Dedifferentiated amniotic fluid mesenchymal stem cell (primary cell): ENCODE data around the gene ZNF264.
A peak's percentile ranks its signal among the peaks of the same experiment; 100 is the strongest.
"Not testable (repeated sequence)": the region's sequence is repeated elsewhere in the genome, so short reads cannot be mapped to it uniquely, and the experiment has no call there.

Experiments
- DNase-seq: peaks from one replicate; pipeline ENCODE4 v3.0.0-alpha.2; 2016; ENCODE audit errors: extremely low spot score

ZNF264 gene

DNA sequence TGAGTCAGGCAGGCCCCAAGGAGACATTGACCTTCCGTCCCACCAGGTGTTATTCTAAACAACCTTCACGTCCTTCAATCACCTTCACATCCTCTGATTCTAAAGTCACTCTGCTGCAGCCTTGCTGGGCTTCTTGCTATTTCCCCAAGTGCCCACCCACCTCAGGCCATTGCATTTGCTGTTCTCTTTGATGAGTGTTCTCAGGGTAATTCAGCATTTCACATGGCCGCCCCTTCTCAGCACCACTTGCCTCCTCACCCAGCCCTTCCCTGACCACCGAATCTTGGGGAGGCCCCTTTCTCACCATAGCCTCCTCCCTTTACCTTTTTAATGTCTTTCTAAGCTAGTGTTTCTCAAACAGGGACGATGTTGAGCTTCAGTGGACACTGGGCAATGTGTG lies 53.8 kb downstream of the ZNF264 start:
- no peak for DNase-seq

DNA sequence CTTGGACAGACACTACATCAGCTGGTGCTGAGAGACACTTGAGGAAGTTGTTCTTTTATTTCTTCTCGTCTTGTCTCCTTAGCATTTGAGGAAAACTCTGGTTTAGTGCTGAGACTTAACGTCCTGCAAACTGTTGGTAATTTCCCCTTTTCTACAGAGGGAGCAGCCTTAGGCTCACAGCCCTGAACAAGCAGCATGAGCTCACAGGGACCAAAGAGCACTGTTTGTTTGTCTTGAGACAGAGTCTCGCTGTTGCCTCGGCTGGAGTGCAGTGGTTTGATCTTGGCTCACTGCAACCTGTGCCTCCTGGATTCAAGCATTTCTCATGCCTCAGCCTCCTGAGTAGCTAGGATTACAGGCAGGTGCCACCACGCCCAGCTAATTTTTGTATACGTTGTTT lies 54.7 kb downstream of the ZNF264 start:
- DNase-seq = no peak

DNA sequence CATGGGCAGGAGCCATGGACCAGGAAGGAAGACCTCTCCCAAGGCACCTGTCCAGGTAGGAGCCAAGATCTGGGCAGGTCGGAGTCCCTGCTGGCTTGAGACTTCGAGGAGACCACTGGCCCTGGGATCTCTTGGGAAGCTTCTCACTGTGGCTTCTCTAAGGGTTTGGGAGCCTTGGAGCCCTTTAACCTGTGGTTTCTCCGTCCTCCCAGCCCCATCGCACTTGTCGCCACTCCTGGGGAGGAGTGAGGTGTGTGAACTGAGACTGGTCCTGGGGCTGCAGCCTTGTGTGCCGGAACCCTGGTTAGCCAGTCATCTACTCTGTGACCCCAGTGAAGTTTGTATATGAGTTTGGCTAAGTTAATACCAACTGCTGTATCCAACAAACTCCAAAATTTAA lies 57.3 kb downstream of the ZNF264 start:
- DNase-seq = no peak

DNA sequence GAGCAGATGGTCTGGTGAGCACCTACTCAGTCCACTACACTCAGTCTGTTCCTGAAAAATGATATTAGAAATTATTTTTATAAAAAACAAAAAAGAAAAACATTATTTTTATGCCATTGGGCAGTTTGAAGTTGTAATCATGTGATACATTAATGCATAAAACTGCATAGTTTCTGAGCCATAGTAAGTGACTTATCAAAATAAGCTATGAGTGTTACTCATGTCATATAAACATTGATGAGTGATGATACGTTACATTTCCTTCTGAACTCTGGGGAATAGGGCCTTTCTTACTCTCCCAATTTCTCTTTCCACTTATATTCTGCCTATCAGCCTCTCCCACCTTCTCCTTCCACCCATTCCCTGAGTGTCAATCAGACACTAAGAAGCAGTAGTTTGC lies 58.0 kb downstream of the ZNF264 start:
- no peak for DNase-seq

DNA sequence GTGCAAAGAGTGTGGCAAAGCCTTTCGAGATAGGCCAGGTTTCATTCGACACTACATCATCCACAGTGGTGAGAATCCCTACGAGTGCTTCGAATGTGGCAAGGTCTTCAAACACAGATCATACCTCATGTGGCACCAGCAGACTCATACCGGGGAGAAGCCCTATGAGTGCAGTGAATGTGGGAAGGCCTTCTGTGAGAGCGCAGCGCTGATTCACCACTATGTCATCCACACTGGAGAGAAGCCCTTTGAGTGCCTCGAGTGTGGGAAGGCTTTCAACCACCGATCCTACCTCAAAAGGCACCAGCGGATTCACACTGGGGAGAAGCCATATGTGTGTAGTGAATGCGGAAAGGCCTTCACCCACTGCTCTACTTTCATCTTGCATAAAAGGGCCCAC lies 62.5 kb downstream of the ZNF264 start:
- not testable (repeated sequence) for DNase-seq

DNA sequence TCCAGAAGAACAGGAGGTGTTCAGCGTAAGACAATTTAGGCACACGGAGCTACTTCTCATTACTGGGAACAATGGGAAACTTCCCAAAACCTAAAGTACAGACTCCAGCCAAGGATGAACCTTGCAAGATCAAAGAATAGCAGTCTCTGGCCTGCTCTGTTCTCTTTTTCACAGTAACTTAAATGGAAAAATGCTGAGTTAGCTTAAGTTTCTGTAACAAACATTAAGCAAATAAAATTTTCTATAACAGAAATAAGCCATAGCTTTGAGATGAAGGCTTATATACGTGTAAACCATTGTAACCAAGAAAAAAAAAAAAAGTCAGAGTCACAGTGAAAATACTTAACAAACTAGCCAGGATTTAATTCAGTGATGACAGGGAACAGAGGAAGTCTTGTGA lies 70.7 kb downstream of the ZNF264 start:
- no peak for DNase-seq

DNA sequence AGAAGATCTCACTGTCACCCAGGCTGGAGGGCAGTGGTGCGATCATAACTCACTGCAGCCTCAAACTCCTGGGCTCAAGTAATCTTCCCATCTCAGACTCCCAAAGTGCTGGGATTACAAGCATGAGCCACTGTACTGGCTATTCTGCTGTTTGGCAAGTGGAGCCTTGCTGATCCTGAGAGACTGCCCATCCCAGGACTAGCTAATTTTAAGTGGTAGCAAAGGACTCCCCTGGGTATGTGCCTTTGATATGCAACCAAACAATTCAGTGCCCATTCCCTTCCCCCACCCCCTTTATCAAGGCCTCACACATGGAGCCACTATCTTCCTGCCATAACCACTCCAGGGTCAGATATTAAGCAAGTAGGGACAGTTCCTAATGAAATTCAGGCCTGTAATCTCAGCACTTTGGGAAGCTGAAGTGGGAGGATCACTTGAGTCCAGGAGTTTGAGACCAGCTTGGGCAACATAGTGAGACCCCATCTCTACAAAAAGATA lies 72.0 kb downstream of the ZNF264 start:
- no peak for DNase-seq

DNA sequence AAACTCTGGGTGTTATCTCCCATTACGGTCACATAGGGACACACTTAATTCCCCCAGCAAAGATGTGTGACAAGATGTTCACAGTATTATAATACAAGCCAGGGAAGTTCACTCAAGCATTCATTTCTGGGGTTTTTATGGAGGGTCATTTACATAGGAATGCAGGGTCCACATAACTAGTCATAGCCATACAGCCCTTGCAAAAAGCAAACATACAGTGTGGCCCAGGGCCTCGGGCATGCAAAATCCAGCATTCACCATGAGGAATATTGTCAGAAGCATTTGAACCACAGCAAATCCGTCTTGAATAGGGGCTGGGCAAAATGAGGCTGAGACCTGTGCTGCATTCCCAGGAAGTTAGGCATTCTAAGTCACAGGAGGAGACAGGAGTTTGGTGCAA lies 76.0 kb downstream of the ZNF264 start:
- DNase-seq = no peak

DNA sequence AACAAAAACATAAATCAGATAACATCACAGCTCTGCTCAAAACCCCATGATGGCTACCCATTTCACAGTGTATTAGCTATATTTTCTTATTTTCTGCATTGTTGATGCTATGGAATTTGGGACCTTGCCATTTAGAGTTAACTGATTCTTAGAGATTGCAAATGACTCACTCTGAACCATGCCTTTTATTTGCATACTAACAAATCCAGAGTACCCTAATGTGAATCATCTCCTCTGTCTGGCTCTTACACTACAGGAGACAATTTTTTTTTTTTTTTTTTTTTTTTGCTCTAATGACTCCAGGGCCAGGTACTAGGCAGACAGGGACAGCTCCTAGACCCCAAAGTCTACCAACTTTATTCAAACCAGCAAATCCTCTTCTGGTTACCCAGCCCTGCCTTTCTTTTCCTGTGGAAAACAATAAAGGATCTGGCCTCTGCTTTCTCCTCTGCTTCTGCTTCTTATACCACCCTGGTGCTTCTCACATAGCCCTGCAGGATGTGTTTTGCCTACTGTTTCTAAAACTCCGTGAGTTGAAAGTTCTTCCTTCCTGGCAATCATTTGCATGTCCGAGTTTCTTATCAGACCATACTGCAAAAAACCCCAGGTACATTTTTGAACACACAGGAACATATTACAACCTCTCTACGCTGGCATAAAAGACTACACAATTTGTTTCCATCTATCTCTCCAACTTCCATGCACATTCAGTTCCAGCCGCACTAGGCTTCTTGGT lies 78.4 kb downstream of the ZNF264 start:
- DNase-seq = peak; percentile 64

DNA sequence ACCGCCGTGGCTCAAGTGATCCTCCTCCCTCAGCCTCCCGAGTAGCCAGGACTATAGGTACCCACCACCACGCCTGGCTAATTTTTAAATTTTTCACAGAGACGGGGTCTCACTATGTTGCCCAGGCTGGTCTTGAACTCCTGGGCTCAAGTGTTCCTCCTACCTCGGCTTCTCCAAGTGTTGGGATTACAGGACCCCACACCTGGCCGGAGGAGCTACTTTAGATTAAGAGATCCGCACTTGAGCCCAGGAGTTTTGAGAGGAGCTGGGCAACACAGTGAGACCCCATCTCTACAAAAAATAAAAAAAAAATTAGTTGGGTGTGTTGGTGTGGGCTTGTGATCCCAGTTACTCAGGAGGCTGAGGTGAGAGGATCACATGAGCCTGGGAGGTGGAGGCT lies 80.0 kb downstream of the ZNF264 start:
- DNase-seq = no peak
